IMR-90 (cell line): ENCODE results near the gene UBE2E2. TPM values are rescaled to one million over a fixed set of nuclear protein-coding genes. Genes with fewer than 3 reads are reported as not detected.

Source experiments
- ATAC-seq: fragments of 200-7000 bp; cut with Tn5 transposase; 2 replicates; pipeline ENCODE4 v1.9.1; 2020; ENCODE audit warnings: low read depth, mild to moderate bottlenecking, moderate library complexity
- BruUV-seq: library from RNA; stranded (reverse); fragments of 400-500 nt; replicated peaks from 2 replicates; lab custom pipeline; 2021; lab: Mats Ljungman, UMichigan
- CTCF ChIA-PET: fragments of 300-600 bp; formaldehyde crosslinking; extraction: SDS; loops from one replicate; lab custom pipeline; 2021; ENCODE audit warnings: antibody characterized with exemption; lab: Yijun Ruan, JAX
- POLR2A ChIA-PET: fragments of 300-600 bp; sonication (Branson Sonifier 250); formaldehyde crosslinking; loops from one replicate; lab custom pipeline; 2022; ENCODE audit warnings: antibody characterized with exemption; ENCODE audit not compliant: unreplicated experiment; lab: Charles Lee
- DNase-seq: peaks from one replicate; pipeline ENCODE4 v3.0.0; 2013
- H2AFZ ChIP-seq: replicated peaks from 2 replicates; pipeline ENCODE3; 2013; ENCODE audit warnings: low read length, mild to moderate bottlenecking; ENCODE audit not compliant: poor library complexity
- H2AK5ac ChIP-seq: 2 replicates; pipeline ENCODE4 v1.6.1; 2013; ENCODE audit warnings: low read depth, low read length, inconsistent platforms
- H2AK9ac ChIP-seq: replicated peaks from 2 replicates; pipeline ENCODE3; 2013; ENCODE audit warnings: mild to moderate bottlenecking, low read depth, low read length, moderate library complexity; ENCODE audit not compliant: poor library complexity
- H2BK120ac ChIP-seq: 2 replicates; pipeline ENCODE4 v1.6.1; 2013; ENCODE audit warnings: low read depth, low read length, inconsistent platforms
- H2BK15ac ChIP-seq: 3 replicates; pipeline ENCODE4 v1.6.1; 2013; ENCODE audit warnings: low read depth, low read length, inconsistent platforms
- H2BK20ac ChIP-seq: 2 replicates; pipeline ENCODE4 v1.6.1; 2013; ENCODE audit warnings: low read depth, mild to moderate bottlenecking, inconsistent platforms, low read length, moderate library complexity
- H2BK5ac ChIP-seq: 2 replicates; pipeline ENCODE4 v1.6.1; 2013; ENCODE audit warnings: mild to moderate bottlenecking, low read depth, low read length, inconsistent platforms; ENCODE audit not compliant: poor library complexity, severe bottlenecking
- H3K14ac ChIP-seq: replicated peaks from 2 replicates; pipeline ENCODE4 v1.6.1; 2013; ENCODE audit warnings: low read depth, low read length, inconsistent platforms
- H3K18ac ChIP-seq: 2 replicates; pipeline ENCODE4 v1.6.1; 2013; ENCODE audit warnings: low read depth, low read length, control low read depth
- H3K23ac ChIP-seq: 2 replicates; pipeline ENCODE4 v1.6.1; 2013; ENCODE audit warnings: low read depth, low read length, inconsistent platforms
- H3K27ac ChIP-seq: 2 replicates; pipeline ENCODE4 v1.5.1; 2013; ENCODE audit warnings: mild to moderate bottlenecking, control low read depth, low read length; ENCODE audit not compliant: insufficient read depth
- H3K27me3 ChIP-seq: 2 replicates; pipeline ENCODE4 v1.6.1; 2013; ENCODE audit warnings: low read length; ENCODE audit not compliant: control insufficient read depth, insufficient read depth
- H3K36me3 ChIP-seq: 2 replicates; pipeline ENCODE4 v1.6.1; 2013; ENCODE audit warnings: low read length, mixed read lengths; ENCODE audit not compliant: control insufficient read depth, insufficient read depth
- H3K4ac ChIP-seq: 2 replicates; pipeline ENCODE4 v1.6.1; 2013; ENCODE audit warnings: low read depth, low read length, inconsistent platforms
- H3K4me1 ChIP-seq: 2 replicates; pipeline ENCODE4 v1.6.1; 2013; ENCODE audit warnings: low read length, mixed read lengths; ENCODE audit not compliant: control insufficient read depth, insufficient read depth
- H3K4me2 ChIP-seq: 2 replicates; pipeline ENCODE4 v1.6.1; 2013; ENCODE audit warnings: low read depth, mild to moderate bottlenecking, control low read depth, low read length, moderate library complexity
- H3K4me3 ChIP-seq: 2 replicates; pipeline ENCODE4 v1.5.1; 2013; ENCODE audit warnings: low read depth, mild to moderate bottlenecking, control low read depth, low read length, moderate library complexity; ENCODE audit not compliant: insufficient read depth
- H3K56ac ChIP-seq: 2 replicates; pipeline ENCODE4 v1.6.1; 2013; ENCODE audit warnings: low read length, inconsistent platforms; ENCODE audit not compliant: insufficient read depth; ENCODE audit errors: extremely low read depth
- H3K79me1 ChIP-seq, 2 experiments: 2 replicates each; pipeline ENCODE4 v1.6.1; 2013; ENCODE audit warnings: low read length in 2 of 2, inconsistent platforms in 1 of 2, low read depth in 1 of 2
- H3K9ac ChIP-seq: 2 replicates; pipeline ENCODE4 v1.6.1; 2013; ENCODE audit warnings: low read depth, low read length, control low read depth
- H3K9me1 ChIP-seq: 2 replicates; pipeline ENCODE4 v1.6.1; 2013; ENCODE audit warnings: low read length, inconsistent platforms; ENCODE audit not compliant: insufficient read depth
- H3K9me3 ChIP-seq: 2 replicates; pipeline ENCODE4 v1.6.1; 2013; ENCODE audit warnings: low read length; ENCODE audit not compliant: control insufficient read depth, insufficient read depth
- H4K20me1 ChIP-seq: 2 replicates; pipeline ENCODE4 v1.6.1; 2013; ENCODE audit warnings: low read length, inconsistent platforms; ENCODE audit not compliant: insufficient read depth
- H4K5ac ChIP-seq: 2 replicates; pipeline ENCODE4 v1.6.1; 2013; ENCODE audit warnings: mild to moderate bottlenecking, low read depth, low read length, control low read depth
- H4K8ac ChIP-seq, 2 experiments: 2 replicates each; pipeline ENCODE4 v1.6.1; 2013; ENCODE audit warnings: low read depth in 2 of 2, low read length in 2 of 2, control low read depth in 1 of 2, inconsistent platforms in 1 of 2
- H4K91ac ChIP-seq: 2 replicates; pipeline ENCODE4 v1.6.1; 2013; ENCODE audit warnings: low read depth, low read length, inconsistent platforms; ENCODE audit not compliant: insufficient read depth
- BHLHE40 ChIP-seq: fragments of 150-350 bp; IDR thresholded peaks from 2 replicates; pipeline ENCODE4 v1.6.1; 2016; ENCODE audit warnings: mild to moderate bottlenecking, low read depth, low read length
- CEBPB ChIP-seq: IDR thresholded peaks from 2 replicates; pipeline ENCODE4 v1.6.1; 2012; ENCODE audit warnings: low read depth, low read length, improper control_type of control experiment
- CHD1 ChIP-seq: IDR thresholded peaks from 2 replicates; pipeline ENCODE4 v1.6.1; 2012; ENCODE audit warnings: low read depth, low read length, improper control_type of control experiment
- FOS ChIP-seq: fragments of 150-350 bp; IDR thresholded peaks from 2 replicates; pipeline ENCODE4 v1.6.1; 2016; ENCODE audit warnings: low read depth, low read length
- MAFK ChIP-seq: IDR thresholded peaks from 2 replicates; pipeline ENCODE4 v1.6.1; 2012; ENCODE audit warnings: low read depth, low read length, improper control_type of control experiment
- MAZ ChIP-seq: IDR thresholded peaks from 2 replicates; pipeline ENCODE4 v1.6.1; 2012; ENCODE audit warnings: low read depth, mild to moderate bottlenecking, low read length, improper control_type of control experiment, moderate library complexity, borderline replicate concordance
- MXI1 ChIP-seq: IDR thresholded peaks from 2 replicates; pipeline ENCODE4 v1.6.1; 2012; ENCODE audit warnings: low read depth, mild to moderate bottlenecking, low read length, moderate library complexity, borderline replicate concordance
- NFE2L2 ChIP-seq: fragments of 150-350 bp; IDR thresholded peaks from 2 replicates; pipeline ENCODE4 v1.6.1; 2016; ENCODE audit warnings: low read depth, mild to moderate bottlenecking, low read length
- POLR2A ChIP-seq: IDR thresholded peaks from 2 replicates; pipeline ENCODE4 v1.6.1; 2012; ENCODE audit warnings: mild to moderate bottlenecking, low read depth, low read length
- RAD21 ChIP-seq: IDR thresholded peaks from 2 replicates; pipeline ENCODE4 v1.6.1; 2012; ENCODE audit warnings: low read length, improper control_type of control experiment
- RCOR1 ChIP-seq: IDR thresholded peaks from 2 replicates; pipeline ENCODE4 v1.6.1; 2012; ENCODE audit warnings: mild to moderate bottlenecking, low read length, improper control_type of control experiment; ENCODE audit not compliant: insufficient replicate concordance
- RFX5 ChIP-seq: IDR thresholded peaks from 2 replicates; pipeline ENCODE4 v1.8.0; 2012; ENCODE audit warnings: low read depth, mild to moderate bottlenecking, low read length, moderate library complexity
- SMC3 ChIP-seq: fragments of 150-350 bp; IDR thresholded peaks from 2 replicates; pipeline ENCODE4 v1.6.1; 2016; ENCODE audit warnings: low read depth, mild to moderate bottlenecking, antibody characterized with exemption, low read length, moderate library complexity
- dilution Hi-C: fragments of 300-500 bp; cut with HindIII; formaldehyde crosslinking; loops from one replicate; pipeline ENCODE4 v1.14.3; 2018; ENCODE audit warnings: low sequenced_read_pairs; ENCODE audit not compliant: unreplicated experiment
- in situ Hi-C: fragments of 300-500 bp; cut with MboI; formaldehyde crosslinking; loops from 3 replicates; pipeline ENCODE4 v1.14.3; 2019; ENCODE audit warnings: low sequenced_read_pairs, inconsistent platforms, mixed read lengths
- intact Hi-C: fragments of 100-400 bp; cut with micrococcal nuclease; formaldehyde crosslinking; loops from 2 replicates; pipeline ENCODE4 v1.10.0; 2022
- polyA plus RNA-seq, 3 experiments: library from polyadenylated mRNA; depleted of rRNA; stranded (reverse); fragments of >200 nt; gene quantifications; 2 replicates each; pipeline ENCODE4 v1.2.3, GENCODE V29; 2012; ENCODE audit warnings: low replicate concordance in 1 of 3
- total RNA-seq: library from RNA; depleted of rRNA; stranded (reverse); fragments of >200 nt; gene quantifications from 2 replicates; pipeline ENCODE4 v1.2.3, GENCODE V29; 2012
- TF ChIP-seq, protein P1 (sequence below): conservative IDR thresholded peaks from 2 replicates; pipeline ENCODE4 v1.5.1; 2012; ENCODE audit warnings: mild to moderate bottlenecking, low read depth, low read length, improper control_type of control experiment
- TF ChIP-seq, protein P2 (sequence below): fragments of 150-350 bp; IDR thresholded peaks from 2 replicates; pipeline ENCODE4 v1.6.1; 2016; ENCODE audit warnings: low read depth, mild to moderate bottlenecking, low read length, moderate library complexity, borderline replicate concordance
- TF ChIP-seq, protein P3 (sequence below): fragments of 150-350 bp; IDR thresholded peaks from 2 replicates; pipeline ENCODE4 v1.6.1; 2017; ENCODE audit warnings: mild to moderate bottlenecking, antibody characterized with exemption, low read length, low read depth

Gene UBE2E2
- total and polyA plus RNA-seq, 2 of the 4 experiments (the other 2 are of a cell fraction) = 18.6 to 32.7 TPM

DNA sequence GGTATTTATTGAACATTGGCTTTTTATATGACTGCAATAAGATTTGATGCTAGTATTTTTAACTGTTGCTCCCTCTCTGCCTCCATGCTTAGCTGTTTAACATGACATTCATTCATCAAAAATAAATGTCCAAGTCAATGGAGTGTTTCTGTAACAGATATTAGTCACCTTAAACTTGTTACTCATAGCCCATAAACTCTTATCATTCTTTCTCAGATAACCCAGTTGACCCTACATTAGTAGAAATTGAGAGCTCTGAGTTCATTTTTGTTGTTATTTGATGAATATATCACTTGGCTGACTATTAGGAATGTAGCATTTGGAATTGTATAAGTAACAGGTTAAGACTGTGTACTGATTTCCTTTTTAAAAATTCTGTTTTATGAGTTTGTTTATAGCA lies 201.1 kb downstream of the UBE2E2 start:
- intact Hi-C loops = no loop called here
- DNase-seq (no peak), ATAC-seq (no peak)

More for the DNA sequence above, 201.1 kb downstream of the UBE2E2 start:
- Histone ChIP-seq H3K56ac (no peak overlapping the region), H3K9ac (no peak overlapping the region), H3K79me1 (no peaks in the 10 kb centered on the region; a peak in 1 of 4 replicates), H3K36me3 (no peaks in the 10 kb centered on the region), H3K9me1 (no peaks in the 10 kb centered on the region; the same call in 1 of the 2 replicates), H2AK5ac (no peak overlapping the region), H3K4ac (no peak overlapping the region), H2BK20ac (no peak overlapping the region), H2BK5ac (no peak overlapping the region), H3K9me3 (no peaks in the 10 kb centered on the region), H3K4me3 (no peak overlapping the region), H3K4me1 (no peaks in the 10 kb centered on the region), H2AFZ (no peak overlapping the region), H2BK15ac (no peak overlapping the region), H3K18ac (no peak overlapping the region), H3K27me3 (no peaks in the 10 kb centered on the region), H3K23ac (no peak overlapping the region), H4K20me1 (no peaks in the 10 kb centered on the region), H3K14ac (no peak overlapping the region), H4K91ac (no peak overlapping the region), H4K5ac (no peak overlapping the region), H4K8ac (no peak overlapping the region), H2BK120ac (no peak overlapping the region), H3K27ac (no peak overlapping the region), H3K4me2 (no peak overlapping the region), H2AK9ac (no peak overlapping the region)
- CTCF ChIA-PET = interaction anchor here (1.5 kb wide), 1 partner anchor 9 kb away, joined by 4 read pairs; no protein-coding TSS in a partner anchor
- dilution Hi-C loops = no loop called here
- BruUV-seq = no TSS peak
- TF ChIP-seq BHLHE40 (no peak), SMC3 (no peak), MAFK (no peak), FOS (no peak), MAZ (no peak), RFX5 (no peak), NFE2L2 (no peak), CHD1 (no peak), CEBPB (no peak), MXI1 (no peak), POLR2A (no peak), RAD21 (no peak), RCOR1 (no peak)
- TF ChIP-seq, protein P1, sequence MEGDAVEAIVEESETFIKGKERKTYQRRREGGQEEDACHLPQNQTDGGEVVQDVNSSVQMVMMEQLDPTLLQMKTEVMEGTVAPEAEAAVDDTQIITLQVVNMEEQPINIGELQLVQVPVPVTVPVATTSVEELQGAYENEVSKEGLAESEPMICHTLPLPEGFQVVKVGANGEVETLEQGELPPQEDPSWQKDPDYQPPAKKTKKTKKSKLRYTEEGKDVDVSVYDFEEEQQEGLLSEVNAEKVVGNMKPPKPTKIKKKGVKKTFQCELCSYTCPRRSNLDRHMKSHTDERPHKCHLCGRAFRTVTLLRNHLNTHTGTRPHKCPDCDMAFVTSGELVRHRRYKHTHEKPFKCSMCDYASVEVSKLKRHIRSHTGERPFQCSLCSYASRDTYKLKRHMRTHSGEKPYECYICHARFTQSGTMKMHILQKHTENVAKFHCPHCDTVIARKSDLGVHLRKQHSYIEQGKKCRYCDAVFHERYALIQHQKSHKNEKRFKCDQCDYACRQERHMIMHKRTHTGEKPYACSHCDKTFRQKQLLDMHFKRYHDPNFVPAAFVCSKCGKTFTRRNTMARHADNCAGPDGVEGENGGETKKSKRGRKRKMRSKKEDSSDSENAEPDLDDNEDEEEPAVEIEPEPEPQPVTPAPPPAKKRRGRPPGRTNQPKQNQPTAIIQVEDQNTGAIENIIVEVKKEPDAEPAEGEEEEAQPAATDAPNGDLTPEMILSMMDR = no peak
- TF ChIP-seq, protein P2, sequence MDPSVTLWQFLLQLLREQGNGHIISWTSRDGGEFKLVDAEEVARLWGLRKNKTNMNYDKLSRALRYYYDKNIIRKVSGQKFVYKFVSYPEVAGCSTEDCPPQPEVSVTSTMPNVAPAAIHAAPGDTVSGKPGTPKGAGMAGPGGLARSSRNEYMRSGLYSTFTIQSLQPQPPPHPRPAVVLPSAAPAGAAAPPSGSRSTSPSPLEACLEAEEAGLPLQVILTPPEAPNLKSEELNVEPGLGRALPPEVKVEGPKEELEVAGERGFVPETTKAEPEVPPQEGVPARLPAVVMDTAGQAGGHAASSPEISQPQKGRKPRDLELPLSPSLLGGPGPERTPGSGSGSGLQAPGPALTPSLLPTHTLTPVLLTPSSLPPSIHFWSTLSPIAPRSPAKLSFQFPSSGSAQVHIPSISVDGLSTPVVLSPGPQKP = no peak
- TF ChIP-seq, protein P3, sequence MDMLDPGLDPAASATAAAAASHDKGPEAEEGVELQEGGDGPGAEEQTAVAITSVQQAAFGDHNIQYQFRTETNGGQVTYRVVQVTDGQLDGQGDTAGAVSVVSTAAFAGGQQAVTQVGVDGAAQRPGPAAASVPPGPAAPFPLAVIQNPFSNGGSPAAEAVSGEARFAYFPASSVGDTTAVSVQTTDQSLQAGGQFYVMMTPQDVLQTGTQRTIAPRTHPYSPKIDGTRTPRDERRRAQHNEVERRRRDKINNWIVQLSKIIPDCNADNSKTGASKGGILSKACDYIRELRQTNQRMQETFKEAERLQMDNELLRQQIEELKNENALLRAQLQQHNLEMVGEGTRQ = no peak
- in situ Hi-C loops = no loop called here
- POLR2A ChIA-PET = no interaction called here
